ENCODE data around the gene ATMIN. TPM values are rescaled to one million over a fixed set of nuclear protein-coding genes. Genes with fewer than 3 reads are reported as not detected.

The ATMIN gene
- polyA plus RNA-seq, 1 of the 3 experiments (the other 2 are of a cell fraction), result 15.3 TPM

GRCh38 chr16:81008505-81008789 is 27.2 kb upstream of the ATMIN start:
- H3K4me2 ChIP-seq, result peak overlapping the region; percentile 86
- WGBS (ENCODE audit: low lambda C conversion rate), result 74% methylated on average over 12 of the region's 12 CpGs
- H3K9ac ChIP-seq, result peak overlapping the region; percentile 96
- peak overlapping the region; percentile 94 to 97 for H3K4me3 ChIP-seq (ENCODE audit: low read depth in 2 of 2, low read length in 1 of 2)
- peak overlapping the region; percentile 77 for H2AFZ ChIP-seq (ENCODE audit: low read depth)
- no peaks in the 10 kb centered on the region for H3K9me3 ChIP-seq
- ChIA-PET POLR2A (no interaction called here), CTCF (interaction anchor here (0.6 to 1.5 kb wide), 2 partner anchors 28 to 75 kb away, joined by 3 to 7 read pairs; partner anchors contain the start of gene ATMIN)
- H4K20me1 ChIP-seq (ENCODE audit: insufficient read depth), result peaks cover 12% of the 10 kb centered on the region; the same call in 1 of the 2 replicates
- no peaks in the 10 kb centered on the region for H3K9me2 ChIP-seq
- TF ChIP-seq FOXM1 (IDR thresholded peaks at IDR 0.05; ENCODE audit: low read depth) (no peak), POLR2AphosphoS5 (IDR thresholded peaks at IDR 0.05; ENCODE audit: low read depth, low read length) (no peak), RXRA (IDR thresholded peaks at IDR 0.05; ENCODE audit: borderline replicate concordance, low read depth) (no peak), GABPA (IDR thresholded peaks at IDR 0.05; ENCODE audit: low read depth) (no peak), FOSL2 (IDR thresholded peaks at IDR 0.05; ENCODE audit: borderline replicate concordance, low read depth) (no peak), NRF1 (IDR thresholded peaks at IDR 0.05; ENCODE audit: low read depth, low read length) (no peak), FOXJ3 (CRISPR knock-in tag; IDR thresholded peaks at IDR 0.05) (no peak), MXI1 (IDR thresholded peaks at IDR 0.05; ENCODE audit: low read depth, low read length) (no peak)
- TF ChIP-seq, protein P1, sequence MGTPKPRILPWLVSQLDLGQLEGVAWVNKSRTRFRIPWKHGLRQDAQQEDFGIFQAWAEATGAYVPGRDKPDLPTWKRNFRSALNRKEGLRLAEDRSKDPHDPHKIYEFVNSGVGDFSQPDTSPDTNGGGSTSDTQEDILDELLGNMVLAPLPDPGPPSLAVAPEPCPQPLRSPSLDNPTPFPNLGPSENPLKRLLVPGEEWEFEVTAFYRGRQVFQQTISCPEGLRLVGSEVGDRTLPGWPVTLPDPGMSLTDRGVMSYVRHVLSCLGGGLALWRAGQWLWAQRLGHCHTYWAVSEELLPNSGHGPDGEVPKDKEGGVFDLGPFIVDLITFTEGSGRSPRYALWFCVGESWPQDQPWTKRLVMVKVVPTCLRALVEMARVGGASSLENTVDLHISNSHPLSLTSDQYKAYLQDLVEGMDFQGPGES (IDR thresholded peaks at IDR 0.05; ENCODE audit: low read depth, low read length), result no peak
- TF ChIP-seq, protein P2, sequence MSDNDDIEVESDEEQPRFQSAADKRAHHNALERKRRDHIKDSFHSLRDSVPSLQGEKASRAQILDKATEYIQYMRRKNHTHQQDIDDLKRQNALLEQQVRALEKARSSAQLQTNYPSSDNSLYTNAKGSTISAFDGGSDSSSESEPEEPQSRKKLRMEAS (IDR thresholded peaks at IDR 0.05; ENCODE audit: low read depth), result no peak
- TF ChIP-seq, protein P3, sequence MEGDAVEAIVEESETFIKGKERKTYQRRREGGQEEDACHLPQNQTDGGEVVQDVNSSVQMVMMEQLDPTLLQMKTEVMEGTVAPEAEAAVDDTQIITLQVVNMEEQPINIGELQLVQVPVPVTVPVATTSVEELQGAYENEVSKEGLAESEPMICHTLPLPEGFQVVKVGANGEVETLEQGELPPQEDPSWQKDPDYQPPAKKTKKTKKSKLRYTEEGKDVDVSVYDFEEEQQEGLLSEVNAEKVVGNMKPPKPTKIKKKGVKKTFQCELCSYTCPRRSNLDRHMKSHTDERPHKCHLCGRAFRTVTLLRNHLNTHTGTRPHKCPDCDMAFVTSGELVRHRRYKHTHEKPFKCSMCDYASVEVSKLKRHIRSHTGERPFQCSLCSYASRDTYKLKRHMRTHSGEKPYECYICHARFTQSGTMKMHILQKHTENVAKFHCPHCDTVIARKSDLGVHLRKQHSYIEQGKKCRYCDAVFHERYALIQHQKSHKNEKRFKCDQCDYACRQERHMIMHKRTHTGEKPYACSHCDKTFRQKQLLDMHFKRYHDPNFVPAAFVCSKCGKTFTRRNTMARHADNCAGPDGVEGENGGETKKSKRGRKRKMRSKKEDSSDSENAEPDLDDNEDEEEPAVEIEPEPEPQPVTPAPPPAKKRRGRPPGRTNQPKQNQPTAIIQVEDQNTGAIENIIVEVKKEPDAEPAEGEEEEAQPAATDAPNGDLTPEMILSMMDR (IDR thresholded peaks at IDR 0.05), result no peak
- peaks cover 0 to 7% of the 10 kb centered on the region in 2 experiments for H3K36me3 ChIP-seq (replicated peaks in 1 of 2; ENCODE audit: control insufficient read depth in 1 of 2, insufficient read depth in 2 of 2, low read length in 1 of 2)
- DNase-seq, result no peak
- H3K27me3 ChIP-seq (ENCODE audit: insufficient read depth), result no peaks in the 10 kb centered on the region
- peaks cover 6% of the 10 kb centered on the region for H3F3A ChIP-seq (replicated peaks; ENCODE audit: insufficient read depth)
- H3K4me1 ChIP-seq (ENCODE audit: control insufficient read depth in 1 of 2, insufficient read depth in 2 of 2, low read depth in 1 of 2, low read length in 1 of 2), result peaks cover 0 to 15% of the 10 kb centered on the region in 2 experiments; a peak in 2 of 4 replicates
- peak overlapping the region in 1 of 2 experiments; percentile 95; a peak in 2 of 4 replicates for H3K27ac ChIP-seq (ENCODE audit: low read depth in 2 of 2, low read length in 1 of 2)
- H3K79me2 ChIP-seq (ENCODE audit: insufficient read depth), result peaks cover 77% of the 10 kb centered on the region

DNA sequence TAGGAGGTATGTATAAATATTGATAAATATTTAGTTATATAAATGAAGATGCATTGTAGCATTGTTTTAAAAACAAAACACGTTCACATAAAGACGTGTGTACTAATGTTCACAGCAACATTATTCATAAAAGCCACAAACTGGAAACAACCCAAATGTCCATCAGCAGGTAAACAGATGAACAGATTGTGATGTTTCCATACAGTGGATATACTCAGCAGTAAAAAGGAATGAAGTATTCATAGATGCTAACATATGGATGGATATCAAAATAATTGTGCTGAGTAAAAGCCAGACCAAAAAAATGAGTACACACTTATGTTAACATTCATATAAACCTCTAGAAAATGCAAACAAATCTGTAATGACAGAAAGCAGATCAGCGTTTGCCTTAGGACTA is 22.7 kb upstream of the ATMIN start:
- H3K9me2 ChIP-seq, result no peaks in the 10 kb centered on the region
- peaks cover 39% of the 10 kb centered on the region for H3K79me2 ChIP-seq (ENCODE audit: insufficient read depth)
- peaks cover under 1% of the 10 kb centered on the region for H3F3A ChIP-seq (replicated peaks; ENCODE audit: insufficient read depth)
- DNase-seq, result no peak
- WGBS (ENCODE audit: low lambda C conversion rate), result 93% methylated on average over 3 of the region's 3 CpGs
- no peak overlapping the region for H2AFZ ChIP-seq (ENCODE audit: low read depth)
- ChIA-PET POLR2A (no interaction called here), CTCF (no interaction called here)
- H4K20me1 ChIP-seq (ENCODE audit: insufficient read depth), result 0 out of 2 replicates have a peak, but pooled peaks cover 3% of the 10 kb centered on the region
- no peak overlapping the region for H3K4me2 ChIP-seq
- H3K27me3 ChIP-seq (ENCODE audit: insufficient read depth), result no peaks in the 10 kb centered on the region
- H3K4me3 ChIP-seq (ENCODE audit: low read depth in 2 of 2, low read length in 1 of 2), result no peak overlapping the region
- peaks cover 0 to 2% of the 10 kb centered on the region in 2 experiments; a peak in 1 of 4 replicates for H3K4me1 ChIP-seq (ENCODE audit: control insufficient read depth in 1 of 2, insufficient read depth in 2 of 2, low read depth in 1 of 2, low read length in 1 of 2)
- H3K9me3 ChIP-seq, result no peaks in the 10 kb centered on the region
- TF ChIP-seq GATA2 (CRISPR knock-in tag; IDR thresholded peaks at IDR 0.05) (no peak), RFX5 (IDR thresholded peaks at IDR 0.05; ENCODE audit: low read length) (no peak)
- peaks cover 16 to 24% of the 10 kb centered on the region in 2 experiments for H3K36me3 ChIP-seq (replicated peaks in 1 of 2; ENCODE audit: control insufficient read depth in 1 of 2, insufficient read depth in 2 of 2, low read length in 1 of 2)
- no peak overlapping the region for H3K27ac ChIP-seq (ENCODE audit: low read depth in 2 of 2, low read length in 1 of 2)
- no peak overlapping the region for H3K9ac ChIP-seq

All from SK-N-SH (cell line).